ENCODE measurements around the gene AKAP1. TPM values are rescaled to one million over a fixed set of nuclear protein-coding genes. Genes with fewer than 3 reads are reported as not detected.

Gene AKAP1
- total RNA-seq, 4 donors from 2014 or later: 82.7 to 110 (median 104) TPM

GRCh38 chr17:57107498-57108101, 22.6 kb downstream of the AKAP1 start:
- Histone ChIP-seq H3K4me3 (no peak overlapping the region), H3K9me3 (no peaks in the 10 kb centered on the region), H3K27me3 (no peaks in the 10 kb centered on the region), H3K27ac (replicated peaks in 1 of 4) (peak overlapping the region in 3 of 4 donors; percentile 19 to 78 (median 31)), H3K36me3 (peaks cover 5 to 39% (median 20%) of the 10 kb centered on the region in 4 donors), H3K4me1 (peaks cover 76 to 91% (median 86%) of the 10 kb centered on the region in 4 donors)
- DNase-seq (ENCODE audit: extremely low spot score): no peak
- intact Hi-C loops (cut with DNase I): no loop called here
- 72% methylated on average over 12 of the region's 12 CpGs for WGBS
- TF ChIP-seq EP300 (IDR thresholded peaks at IDR 0.05) (no peak), CTCF (IDR thresholded peaks at IDR 0.05) (no peak), POLR2A (IDR thresholded peaks at IDR 0.05; ENCODE audit: low read depth) (no peak), POLR2AphosphoS5 (IDR thresholded peaks at IDR 0.05) (no peak)

GRCh38 chr17:57108671-57109392, 23.8 kb downstream of the AKAP1 start:
- no peaks in the 10 kb centered on the region for H3K9me3 ChIP-seq
- TF ChIP-seq POLR2A (IDR thresholded peaks at IDR 0.05; ENCODE audit: low read depth) (no peak), POLR2AphosphoS5 (IDR thresholded peaks at IDR 0.05) (no peak), EP300 (IDR thresholded peaks at IDR 0.05) (no peak), CTCF (IDR thresholded peaks at IDR 0.05) (no peak)
- H3K36me3 ChIP-seq: peaks cover 9 to 49% (median 28%) of the 10 kb centered on the region in 4 donors
- H3K27me3 ChIP-seq: no peaks in the 10 kb centered on the region
- intact Hi-C loops (cut with DNase I): no loop called here
- H3K27ac ChIP-seq (replicated peaks in 1 of 4): peak overlapping the region; percentile 75 to 78 (median 77)
- peaks cover 71 to 85% (median 76%) of the 10 kb centered on the region in 4 donors for H3K4me1 ChIP-seq
- no peak overlapping the region for H3K4me3 ChIP-seq
- no peak for DNase-seq (ENCODE audit: extremely low spot score)
- 83% methylated on average over 8 of the region's 12 CpGs for WGBS

- H3K4me1 ChIP-seq: peaks cover 65 to 84% (median 78%) of the 10 kb centered on the region in 4 donors
- H3K4me3 ChIP-seq: no peak overlapping the region
- peak overlapping the region; percentile 75 to 78 (median 77) for H3K27ac ChIP-seq (replicated peaks in 1 of 4)
- H3K9me3 ChIP-seq: no peaks in the 10 kb centered on the region
- 81% methylated on average over 8 of the region's 14 CpGs for whole genome bisulfite sequencing
- H3K27me3 ChIP-seq: no peaks in the 10 kb centered on the region
- TF ChIP-seq POLR2A (IDR thresholded peaks at IDR 0.05; ENCODE audit: low read depth): no peak
- TF ChIP-seq CTCF (IDR thresholded peaks at IDR 0.05): peak in 2 of 3 experiments; percentile 10 to 39
- peak in 1 of 2 donors; percentile 5 for TF ChIP-seq POLR2AphosphoS5 (IDR thresholded peaks at IDR 0.05)
- DNase-seq (ENCODE audit: extremely low spot score): no peak
- peaks cover 13 to 56% (median 34%) of the 10 kb centered on the region in 4 donors for H3K36me3 ChIP-seq
- intact Hi-C loops (cut with DNase I): loop anchor here (5.0 to 10.0 kb wide), 2 partner anchors 102 to 1005 kb away; no protein-coding TSS in a partner anchor
These were observed 24.5 kb downstream of the AKAP1 start for GRCh38 chr17:57109393-57110151.

GRCh38 chr17:57110152-57110542, 25.1 kb downstream of the AKAP1 start:
- DNase-seq (ENCODE audit: extremely low spot score): no peak
- 19% methylated on average over 2 of the region's 5 CpGs for WGBS

More at GRCh38 chr17:57110152-57110542, 25.1 kb downstream of the AKAP1 start:
- no peak overlapping the region for H3K4me3 ChIP-seq
- intact Hi-C loops (cut with DNase I): loop anchor here (5.0 to 10.0 kb wide), 2 partner anchors 103 to 1005 kb away; no protein-coding TSS in a partner anchor
- H3K9me3 ChIP-seq: no peaks in the 10 kb centered on the region
- H3K27ac ChIP-seq (replicated peaks in 1 of 4): peak overlapping the region; percentile 75 to 78 (median 77)
- H3K27me3 ChIP-seq: no peaks in the 10 kb centered on the region
- peaks cover 65 to 79% (median 77%) of the 10 kb centered on the region in 4 donors for H3K4me1 ChIP-seq
- TF ChIP-seq POLR2AphosphoS5 (IDR thresholded peaks at IDR 0.05): peak; percentile 7 to 58
- no peak for TF ChIP-seq EP300 (IDR thresholded peaks at IDR 0.05)
- peak; percentile 8 to 40 (median 15) for TF ChIP-seq CTCF (IDR thresholded peaks at IDR 0.05)
- TF ChIP-seq POLR2A (IDR thresholded peaks at IDR 0.05; ENCODE audit: low read depth): no peak
- H3K36me3 ChIP-seq: peaks cover 17 to 62% (median 39%) of the 10 kb centered on the region in 4 donors

Measured in esophagus muscularis mucosa (tissue), 4 donors.